Right cardiac atrium (tissue), 5 donors: ENCODE data around the gene CRACR2B. TPM values are rescaled to one million over a fixed set of nuclear protein-coding genes. Genes with fewer than 3 reads are reported as not detected.

Experiments
- polyA plus RNA-seq: library from polyadenylated mRNA; stranded (reverse); fragments of 200-250 nt; gene quantifications from one replicate; pipeline ENCODE4 v1.2.3, GENCODE V29; 2013
- total RNA-seq, 4 donors: library from RNA; stranded (reverse); fragmentation: NEBNext Ultra II Directional; extraction: Animal tissue kit (Norgen Biotek cat#: 25700); gene quantifications; one replicate each; pipeline ENCODE4 v1.2.1, GENCODE V29; 2021
- donor health status: healthy with polysubstance abuse.
- donor health status: DM: no; HTN: yes; CAD: no.
- donor health status: DM: no; HTN: no; CAD: no.
- donor health status: DM: no; HTN: yes; CAD: no; lungs with severe emphysema.
- donor health status: DM: yes; HTN: yes; CAD: no.

CRACR2B gene
- total and polyA plus RNA-seq, 5 donors, result 18.9 to 42.6 (median 22.5) TPM

Other genes starting within 250 kb of the CRACR2B start
- gene IRF7, start 212.0 kb upstream of the CRACR2B start, total RNA-seq, result 10 to 100 TPM in 3 of 4 donors, 1 to 10 TPM in 1; 9.4 to 19.2 (median 13.5) TPM
- 14.8 TPM for gene IRF7, start 212.0 kb upstream of the CRACR2B start, polyA plus RNA-seq
- not detected for gene CDHR5, start 203.0 kb upstream of the CRACR2B start, total RNA-seq
- 0.02 TPM for gene CDHR5, start 203.0 kb upstream of the CRACR2B start, polyA plus RNA-seq
- gene SCT, start 200.7 kb upstream of the CRACR2B start, total RNA-seq, result 1 to 10 TPM in 2 of 4 donors, under 1 TPM in 1, not detected in 1; 0.79 to 1.2 (median 1.1) TPM
- not detected for gene SCT, start 200.7 kb upstream of the CRACR2B start, polyA plus RNA-seq
- gene DRD4, start 190.7 kb upstream of the CRACR2B start, total RNA-seq, result 1 to 10 TPM in 1 of 4 donors, under 1 TPM in 2, not detected in 1; 0.26 to 1.0 (median 0.29) TPM
- 0.14 TPM for gene DRD4, start 190.7 kb upstream of the CRACR2B start, polyA plus RNA-seq
- 10 to 100 TPM; 18.2 to 25.2 (median 22.6) TPM for gene DEAF1, start 132.7 kb upstream of the CRACR2B start, total RNA-seq
- gene DEAF1, start 132.7 kb upstream of the CRACR2B start, polyA plus RNA-seq, result 17.5 TPM
- gene TMEM80, start 132.1 kb upstream of the CRACR2B start, total RNA-seq, result 10 to 100 TPM; 12.6 to 16.4 (median 14.3) TPM
- gene TMEM80, start 132.1 kb upstream of the CRACR2B start, polyA plus RNA-seq, result 17.6 TPM
- 1 to 10 TPM; 5.5 to 8.2 (median 6.3) TPM for gene EPS8L2, start 121.7 kb upstream of the CRACR2B start, total RNA-seq
- gene EPS8L2, start 121.7 kb upstream of the CRACR2B start, polyA plus RNA-seq, result 3.1 TPM
- gene TALDO1, start 80.5 kb upstream of the CRACR2B start, total RNA-seq, result 10 to 100 TPM; 84.7 to 99.9 (median 94.9) TPM
- 82.3 TPM for gene TALDO1, start 80.5 kb upstream of the CRACR2B start, polyA plus RNA-seq
- gene GATD1, start 50.4 kb upstream of the CRACR2B start, total RNA-seq, result 10 to 100 TPM; 30.0 to 34.5 (median 30.8) TPM
- 26.7 TPM for gene GATD1, start 50.4 kb upstream of the CRACR2B start, polyA plus RNA-seq
- under 1 TPM in 3 of 4 donors, not detected in 1; 0.15 to 0.37 (median 0.28) TPM for gene CEND1, start 37.8 kb upstream of the CRACR2B start, total RNA-seq
- 0.59 TPM for gene CEND1, start 37.8 kb upstream of the CRACR2B start, polyA plus RNA-seq
- 1 to 10 TPM; 3.8 to 9.0 (median 6.5) TPM for gene SLC25A22, start 29.6 kb upstream of the CRACR2B start, total RNA-seq
- 4.1 TPM for gene SLC25A22, start 29.6 kb upstream of the CRACR2B start, polyA plus RNA-seq
- gene PIDD1, start 22.7 kb upstream of the CRACR2B start, total RNA-seq, result 1 to 10 TPM; 5.6 to 9.6 (median 8.9) TPM
- gene PIDD1, start 22.7 kb upstream of the CRACR2B start, polyA plus RNA-seq, result 10.4 TPM
- 1,000 to 10,000 TPM in 3 of 4 donors, 100 to 1,000 TPM in 1; 949 to 1,291 (median 1,094) TPM for gene RPLP2, start 18.0 kb upstream of the CRACR2B start, total RNA-seq
- 859 TPM for gene RPLP2, start 18.0 kb upstream of the CRACR2B start, polyA plus RNA-seq
- gene PNPLA2, start 9.0 kb upstream of the CRACR2B start, total RNA-seq, result 100 to 1,000 TPM; 145 to 193 (median 177) TPM
- gene PNPLA2, start 9.0 kb upstream of the CRACR2B start, polyA plus RNA-seq, result 147 TPM
- gene CD151, start 5.0 kb downstream of the CRACR2B start, total RNA-seq, result 100 to 1,000 TPM; 406 to 517 (median 443) TPM
- gene CD151, start 5.0 kb downstream of the CRACR2B start, polyA plus RNA-seq, result 671 TPM
- 100 to 1,000 TPM; 147 to 223 (median 191) TPM for gene POLR2L, start 14.6 kb downstream of the CRACR2B start, total RNA-seq
- gene POLR2L, start 14.6 kb downstream of the CRACR2B start, polyA plus RNA-seq, result 278 TPM
- 10 to 100 TPM; 36.6 to 45.1 (median 40.4) TPM for gene TSPAN4, start 14.9 kb downstream of the CRACR2B start, total RNA-seq
- gene TSPAN4, start 14.9 kb downstream of the CRACR2B start, polyA plus RNA-seq, result 41.3 TPM
- 10 to 100 TPM; 60.1 to 70.5 (median 65.8) TPM for gene CHID1, start 82.9 kb downstream of the CRACR2B start, total RNA-seq
- gene CHID1, start 82.9 kb downstream of the CRACR2B start, polyA plus RNA-seq, result 48.9 TPM
- 10 to 100 TPM; 45.8 to 55.0 (median 51.9) TPM for gene AP2A2, start 98.0 kb downstream of the CRACR2B start, total RNA-seq
- gene AP2A2, start 98.0 kb downstream of the CRACR2B start, polyA plus RNA-seq, result 22.4 TPM
- not detected for gene MUC6, start 208.8 kb downstream of the CRACR2B start, total RNA-seq
- 0.05 TPM for gene MUC6, start 208.8 kb downstream of the CRACR2B start, polyA plus RNA-seq
- gene MUC2, start 247.0 kb downstream of the CRACR2B start, total RNA-seq, result under 1 TPM in 1 of 4 donors, not detected in 3; 0.03 TPM
- gene MUC2, start 247.0 kb downstream of the CRACR2B start, polyA plus RNA-seq, result 0.02 TPM